Measurements from ENCODE around the gene ADAMTS5.

DNA sequence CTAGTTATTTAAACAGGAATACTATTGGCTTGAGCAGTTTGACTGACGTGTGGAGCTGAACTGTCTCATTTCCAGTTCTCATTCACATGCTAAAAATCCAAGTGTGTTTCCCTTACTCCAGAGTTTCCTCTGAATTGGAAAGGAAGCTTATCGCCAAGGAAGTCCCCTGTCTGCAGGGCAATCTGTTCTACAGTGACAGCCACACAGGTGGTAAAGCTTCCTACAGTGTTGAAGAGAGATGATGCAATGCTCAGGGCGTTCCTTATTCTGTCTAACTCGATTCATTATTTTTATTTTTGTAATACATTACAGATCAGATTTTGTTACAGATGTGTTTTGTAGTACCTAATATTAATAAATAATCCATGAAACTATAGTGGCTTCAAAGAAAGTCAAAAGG, 41.3 kb downstream of the ADAMTS5 start:
- TF ChIP-seq, protein P1, sequence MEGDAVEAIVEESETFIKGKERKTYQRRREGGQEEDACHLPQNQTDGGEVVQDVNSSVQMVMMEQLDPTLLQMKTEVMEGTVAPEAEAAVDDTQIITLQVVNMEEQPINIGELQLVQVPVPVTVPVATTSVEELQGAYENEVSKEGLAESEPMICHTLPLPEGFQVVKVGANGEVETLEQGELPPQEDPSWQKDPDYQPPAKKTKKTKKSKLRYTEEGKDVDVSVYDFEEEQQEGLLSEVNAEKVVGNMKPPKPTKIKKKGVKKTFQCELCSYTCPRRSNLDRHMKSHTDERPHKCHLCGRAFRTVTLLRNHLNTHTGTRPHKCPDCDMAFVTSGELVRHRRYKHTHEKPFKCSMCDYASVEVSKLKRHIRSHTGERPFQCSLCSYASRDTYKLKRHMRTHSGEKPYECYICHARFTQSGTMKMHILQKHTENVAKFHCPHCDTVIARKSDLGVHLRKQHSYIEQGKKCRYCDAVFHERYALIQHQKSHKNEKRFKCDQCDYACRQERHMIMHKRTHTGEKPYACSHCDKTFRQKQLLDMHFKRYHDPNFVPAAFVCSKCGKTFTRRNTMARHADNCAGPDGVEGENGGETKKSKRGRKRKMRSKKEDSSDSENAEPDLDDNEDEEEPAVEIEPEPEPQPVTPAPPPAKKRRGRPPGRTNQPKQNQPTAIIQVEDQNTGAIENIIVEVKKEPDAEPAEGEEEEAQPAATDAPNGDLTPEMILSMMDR (IDR thresholded peaks at IDR 0.05) = no peak
- TF ChIP-seq POLR2A (IDR thresholded peaks at IDR 0.05) = no peak
